Panc1 (cell line): ENCODE measurements around the gene SEMA3D. TPM values are rescaled to one million over a fixed set of nuclear protein-coding genes. Genes with fewer than 3 reads are reported as not detected.

Experiments used
- ATAC-seq: fragments of 200-7000 bp; cut with Tn5 transposase; 2 replicates; pipeline ENCODE4 v1.9.1; 2020; ENCODE audit warnings: mild to moderate bottlenecking, moderate library complexity
- BruUV-seq: library from RNA; stranded (reverse); fragments of 400-500 nt; replicated peaks from 2 replicates; lab custom pipeline; 2021; lab: Mats Ljungman, UMichigan
- CTCF ChIA-PET: fragments of 300-600 bp; sonication (Branson Sonifier 250); formaldehyde crosslinking; loops from one replicate; lab custom pipeline; 2022; ENCODE audit warnings: antibody characterized with exemption; lab: Charles Lee
- POLR2A ChIA-PET: fragments of 300-600 bp; sonication (Branson Sonifier 250); formaldehyde crosslinking; loops from one replicate; lab custom pipeline; 2022; ENCODE audit warnings: antibody characterized with exemption; lab: Charles Lee
- DNase-seq: peaks from one replicate; pipeline ENCODE4 v3.0.0-alpha.2; 2010; ENCODE audit warnings: low read depth, low spot score
- H3K27ac ChIP-seq: 2 replicates; pipeline ENCODE4 v1.5.1; 2011; ENCODE audit warnings: mild to moderate bottlenecking, low read length, inconsistent platforms
- H3K27me3 ChIP-seq: fragments of 200-500 bp; sonication (Bioruptor generic); 2 replicates; pipeline ENCODE4 v1.6.0; 2014; ENCODE audit warnings: low read length, inconsistent platforms; ENCODE audit not compliant: control insufficient read depth, insufficient read depth
- H3K36me3 ChIP-seq: fragments of 200-500 bp; sonication (Bioruptor generic); 2 replicates; pipeline ENCODE4 v1.5.1; 2014; ENCODE audit warnings: inconsistent platforms, mild to moderate bottlenecking, low read length, moderate library complexity; ENCODE audit not compliant: control insufficient read depth, insufficient read depth
- H3K4me1 ChIP-seq: 2 replicates; pipeline ENCODE4 v1.5.1; 2011; ENCODE audit warnings: inconsistent platforms, mild to moderate bottlenecking, low read length, moderate library complexity; ENCODE audit not compliant: control insufficient read depth, insufficient read depth
- H3K4me3 ChIP-seq, 2 experiments: 2 replicates each; pipeline ENCODE4 v1.5.1; 2011 to 2012; ENCODE audit warnings: low read depth in 2 of 2, low read length in 2 of 2, mild to moderate bottlenecking in 2 of 2, inconsistent platforms in 1 of 2, moderate library complexity in 1 of 2
- H3K9me3 ChIP-seq: fragments of 200-500 bp; sonication (Bioruptor generic); 2 replicates; pipeline ENCODE4 v1.5.1; 2014; ENCODE audit warnings: low read depth, mild to moderate bottlenecking, inconsistent platforms, low read length, moderate library complexity; ENCODE audit not compliant: control insufficient read depth, insufficient read depth
- CTCF ChIP-seq: fragments of 450-650 bp; IDR thresholded peaks from 2 replicates; pipeline ENCODE4 v1.5.1; 2017; ENCODE audit warnings: mild to moderate bottlenecking
- POLR2AphosphoS5 ChIP-seq: IDR thresholded peaks from 2 replicates; pipeline ENCODE4 v1.6.1; 2012; ENCODE audit warnings: mild to moderate bottlenecking, low read depth, low read length, moderate library complexity
- REST ChIP-seq, 2 experiments: IDR thresholded peaks; 2 replicates each; pipeline ENCODE4 v1.6.1; 2011 to 2012; ENCODE audit warnings: low read depth in 2 of 2, control low read depth in 1 of 2, low read length in 1 of 2, mild to moderate bottlenecking in 1 of 2, moderate library complexity in 1 of 2; ENCODE audit not compliant: insufficient read depth in 1 of 2
- SIN3A ChIP-seq: IDR thresholded peaks from 2 replicates; pipeline ENCODE4 v1.6.1; 2012; ENCODE audit warnings: low read depth, mild to moderate bottlenecking, low read length, moderate library complexity, borderline replicate concordance; ENCODE audit not compliant: insufficient read depth
- TCF7L2 ChIP-seq: IDR thresholded peaks from 2 replicates; pipeline ENCODE4 v1.6.1; 2011; ENCODE audit warnings: mild to moderate bottlenecking, low read depth, low read length, inconsistent platforms
- in situ Hi-C: cut with HindIII; loops from 2 replicates; pipeline ENCODE4 v1.10.0; 2016; ENCODE audit warnings: low sequenced_read_pairs, low pct_unique_long_range_greater_than_20kb
- intact Hi-C: fragments of 100-400 bp; cut with micrococcal nuclease; formaldehyde crosslinking; loops from one replicate; pipeline ENCODE4 v1.10.0; 2022; ENCODE audit not compliant: unreplicated experiment
- total RNA-seq: library from RNA; stranded (reverse); gene quantifications from one replicate; pipeline ENCODE4 v1.2.1, GENCODE V29; 2021; ENCODE audit not compliant: unreplicated experiment

The SEMA3D gene
- total RNA-seq, 1 experiment from 2014 or later, result 11.5 TPM

DNA sequence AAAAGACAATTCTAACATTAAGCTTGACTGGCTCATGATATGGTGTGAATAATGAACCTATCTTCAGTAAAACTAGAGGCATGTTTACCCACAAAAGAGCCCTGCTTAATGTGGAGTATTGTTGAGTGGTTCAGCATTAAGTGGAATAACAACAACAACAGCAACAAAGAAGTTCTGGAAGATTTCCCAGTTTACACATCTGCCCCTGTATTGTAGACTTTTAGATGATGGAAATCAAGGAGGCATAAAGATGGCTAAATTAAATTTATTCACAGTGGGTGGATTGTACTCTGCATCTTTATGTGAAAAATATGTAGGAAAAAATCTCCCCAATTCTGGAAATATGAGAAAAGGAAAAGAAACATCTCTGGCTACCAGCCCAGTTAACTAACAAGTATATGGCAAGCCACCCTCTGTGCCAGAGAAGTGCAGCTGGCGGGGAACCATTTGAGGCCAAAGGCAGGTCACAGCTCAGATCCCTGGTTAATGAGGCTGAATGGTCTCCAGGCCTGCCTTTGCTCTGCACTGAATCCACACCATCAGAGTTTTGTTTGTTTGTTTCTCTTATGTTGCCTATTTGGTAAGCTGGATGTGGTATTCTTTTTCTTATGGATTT is 186.0 kb downstream of the SEMA3D start:
- H3K36me3 ChIP-seq, result no peaks in the 10 kb centered on the region
- peak overlapping the region; percentile 84; the same call in 1 of the 2 replicates for H3K27ac ChIP-seq
- H3K9me3 ChIP-seq, result no peaks in the 10 kb centered on the region
- POLR2A ChIA-PET, result no interaction called here
- H3K4me3 ChIP-seq, result no peak overlapping the region
- BruUV-seq, result no TSS peak
- DNase-seq (no peak), ATAC-seq (peak; percentile 70; the same call in 1 of the 2 replicates)
- TF ChIP-seq SIN3A (no peak), TCF7L2 (peak; percentile 61; the same call in 1 of the 2 replicates)
- intact Hi-C loops, result no loop called here
- in situ Hi-C loops, result no loop called here
- no peaks in the 10 kb centered on the region for H3K27me3 ChIP-seq
- CTCF ChIA-PET, result interaction anchor here (0.6 kb wide), 1 partner anchor 1905 kb away, joined by 3 read pairs; no protein-coding TSS in a partner anchor
- peaks cover 16% of the 10 kb centered on the region for H3K4me1 ChIP-seq

- peaks cover 10% of the 10 kb centered on the region for H3K4me1 ChIP-seq
- TF ChIP-seq POLR2AphosphoS5, result no peak
- no peak for TF ChIP-seq CTCF
- TF ChIP-seq REST (IDR thresholded peaks at IDR 0.05; ENCODE audit: insufficient read depth in 1 of 2, low read depth in 2 of 2, low read length in 1 of 2), result no peak
- intact Hi-C loops (no loop called here), in situ Hi-C loops (no loop called here)
- no peaks in the 10 kb centered on the region for H3K9me3 ChIP-seq
- no peaks in the 10 kb centered on the region for H3K27me3 ChIP-seq
- H3K4me3 ChIP-seq, result no peak overlapping the region
- ATAC-seq (no peak), DNase-seq (no peak)
- CTCF ChIA-PET, result no interaction called here
- H3K27ac ChIP-seq, result no peak overlapping the region; the same call in 1 of the 2 replicates
- H3K36me3 ChIP-seq, result no peaks in the 10 kb centered on the region
- BruUV-seq, result no TSS peak
- POLR2A ChIA-PET, result no interaction called here
Measured at GRCh38 chr7:84999450-84999849, 187.4 kb downstream of the SEMA3D start.

- Histone ChIP-seq H3K9me3 (no peaks in the 10 kb centered on the region), H3K4me3 (no peak overlapping the region), H3K27ac (peak overlapping the region; percentile 15; the same call in 1 of the 2 replicates), H3K4me1 (peaks cover 6% of the 10 kb centered on the region; the same call in 1 of the 2 replicates), H3K36me3 (no peaks in the 10 kb centered on the region), H3K27me3 (no peaks in the 10 kb centered on the region)
- in situ Hi-C loops, result no loop called here
- TF ChIP-seq CTCF, result no peak; the same call in 1 of the 2 replicates
- TF ChIP-seq SIN3A, result no peak
- no peak for TF ChIP-seq REST (IDR thresholded peaks at IDR 0.05; ENCODE audit: insufficient read depth in 1 of 2, low read depth in 2 of 2, low read length in 1 of 2)
- no peak for TF ChIP-seq TCF7L2
- no peak for TF ChIP-seq POLR2AphosphoS5
- intact Hi-C loops, result no loop called here
- POLR2A ChIA-PET, result no interaction called here
- no peak for DNase-seq
- BruUV-seq, result no TSS peak
- no peak for ATAC-seq
- CTCF ChIA-PET, result no interaction called here
Measured at GRCh38 chr7:84998665-84999064, 188.2 kb downstream of the SEMA3D start.
